SK-N-SH (cell line): ENCODE results near the gene NFKBIA. TPM values are rescaled to one million over a fixed set of nuclear protein-coding genes. Genes with fewer than 3 reads are reported as not detected.
A peak's percentile ranks its signal among the peaks of the same experiment; 100 is the strongest.

ENCODE experiments used
- CTCF ChIA-PET: fragments of 300-600, 350-600 bp; formaldehyde crosslinking; extraction: SDS; loops from one replicate; lab custom pipeline; 2021; lab: Yijun Ruan, JAX
- POLR2A ChIA-PET: fragments of 350-600 bp; sonication (Branson Sonifier 250); formaldehyde crosslinking; extraction: SDS; loops from one replicate; lab custom pipeline; 2020; ENCODE audit warnings: antibody characterized with exemption, inconsistent platforms; lab: Yijun Ruan, JAX
- DNase-seq: peaks from one replicate; pipeline ENCODE4 v3.0.0; 2012
- H2AFZ ChIP-seq: fragments of 200-600 bp; sonication (generic); 2 replicates; pipeline ENCODE4 v1.8.1; 2016; ENCODE audit warnings: antibody characterized with exemption, mild to moderate bottlenecking, low read depth
- H3F3A ChIP-seq: fragments of 200-600 bp; sonication (generic); replicated peaks from 2 replicates; pipeline ENCODE3; 2016; ENCODE audit warnings: antibody characterized with exemption, mild to moderate bottlenecking; ENCODE audit not compliant: insufficient read depth
- H3K27ac ChIP-seq, 2 experiments: fragments of 200-500 bp in 1 of 2; fragments of 200-600 bp in 1 of 2; sonication (Bioruptor generic) in 1 of 2; sonication (generic), shearing (Covaris generic) in 1 of 2; 2 replicates each; pipeline versions ENCODE4 v1.5.1 to v1.6.1; 2014 to 2016; ENCODE audit warnings: low read depth in 2 of 2, inconsistent platforms in 1 of 2, low read length in 1 of 2, mild to moderate bottlenecking in 1 of 2, mixed read lengths in 1 of 2
- H3K27me3 ChIP-seq: fragments of 200-600 bp; sonication (generic), shearing (Covaris generic); 2 replicates; pipeline ENCODE4 v1.6.1; 2016; ENCODE audit warnings: mixed run types; ENCODE audit not compliant: insufficient read depth
- H3K36me3 ChIP-seq, 2 experiments: fragments of 200-500 bp in 1 of 2; fragments of 200-600 bp in 1 of 2; sonication (Bioruptor generic) in 1 of 2; sonication (generic) in 1 of 2; replicated peaks in 1 of 2; 2 replicates each; pipeline versions ENCODE3 to v1.5.1; 2014 to 2016; ENCODE audit warnings: low read length in 1 of 2, mild to moderate bottlenecking in 1 of 2; ENCODE audit not compliant: insufficient read depth in 2 of 2, control insufficient read depth in 1 of 2
- H3K4me1 ChIP-seq, 2 experiments: fragments of 200-500 bp in 1 of 2; fragments of 200-600 bp in 1 of 2; sonication (Bioruptor generic) in 1 of 2; sonication (generic), shearing (Covaris generic) in 1 of 2; 2 replicates each; pipeline versions ENCODE4 v1.5.1 to v1.6.1; 2014 to 2016; ENCODE audit warnings: low read depth in 1 of 2, low read length in 1 of 2, mixed run types in 1 of 2; ENCODE audit not compliant: insufficient read depth in 2 of 2, control insufficient read depth in 1 of 2
- H3K4me2 ChIP-seq: fragments of 200-600 bp; sonication (generic), shearing (Covaris generic); 2 replicates; pipeline ENCODE4 v1.6.1; 2017; ENCODE audit warnings: mixed run types
- H3K4me3 ChIP-seq, 2 experiments: fragments of 200-500 bp in 1 of 2; fragments of 200-600 bp in 1 of 2; sonication (Bioruptor generic) in 1 of 2; sonication (generic), shearing (Covaris generic) in 1 of 2; 2 replicates each; pipeline versions ENCODE4 v1.5.1 to v1.8.1; 2014 to 2016; ENCODE audit warnings: low read depth in 2 of 2, inconsistent platforms in 1 of 2, low read length in 1 of 2, mild to moderate bottlenecking in 1 of 2, mixed read lengths in 1 of 2, moderate library complexity in 1 of 2
- H3K79me2 ChIP-seq: fragments of 200-600 bp; sonication (generic); 2 replicates; pipeline ENCODE4 v1.8.1; 2017; ENCODE audit warnings: mild to moderate bottlenecking; ENCODE audit not compliant: insufficient read depth
- H3K9ac ChIP-seq: fragments of 200-600 bp; sonication (generic); 2 replicates; pipeline ENCODE4 v1.6.1; 2017; ENCODE audit warnings: mixed run types
- H3K9me2 ChIP-seq: fragments of 200-600 bp; sonication (generic); 2 replicates; pipeline ENCODE4 v1.6.1; 2017; ENCODE audit warnings: mixed run types
- H3K9me3 ChIP-seq: fragments of 200-600 bp; sonication (generic); 2 replicates; pipeline ENCODE4 v1.6.1; 2017; ENCODE audit warnings: mixed run types, mild to moderate bottlenecking, moderate library complexity
- H4K20me1 ChIP-seq: fragments of 200-600 bp; sonication (generic); 2 replicates; pipeline ENCODE4 v1.6.1; 2017; ENCODE audit warnings: mild to moderate bottlenecking, mixed run types; ENCODE audit not compliant: insufficient read depth
- ELF1 ChIP-seq: IDR thresholded peaks from 2 replicates; pipeline ENCODE4 v1.4.0; 2012
- EZH2phosphoT487 ChIP-seq: fragments of 200-600 bp; sonication (generic); IDR thresholded peaks from 2 replicates; pipeline ENCODE4 v1.6.1; 2017; ENCODE audit warnings: low read depth, mixed run types, mild to moderate bottlenecking, antibody characterized with exemption, moderate library complexity, borderline replicate concordance
- FOSL2 ChIP-seq: IDR thresholded peaks from 2 replicates; pipeline ENCODE4 v1.4.0; 2012; ENCODE audit warnings: low read depth, mild to moderate bottlenecking, moderate library complexity, borderline replicate concordance
- JUND ChIP-seq: IDR thresholded peaks from 2 replicates; pipeline ENCODE4 v1.4.0; 2012
- MEF2A ChIP-seq: IDR thresholded peaks from 2 replicates; pipeline ENCODE4 v1.4.0; 2012; ENCODE audit warnings: low read depth, borderline replicate concordance
- NFIC ChIP-seq: IDR thresholded peaks from 2 replicates; pipeline ENCODE4 v1.4.0; 2012; ENCODE audit warnings: borderline replicate concordance
- PBX3 ChIP-seq: IDR thresholded peaks from 2 replicates; pipeline ENCODE4; 2012
- POLR2AphosphoS5 ChIP-seq: IDR thresholded peaks from 2 replicates; pipeline ENCODE4 v1.6.1; 2012; ENCODE audit warnings: low read depth, low read length
- RFX5 ChIP-seq: IDR thresholded peaks from 2 replicates; pipeline ENCODE4 v1.6.1; 2012; ENCODE audit warnings: mild to moderate bottlenecking, improper control_type of control experiment, low read length
- TEAD4 ChIP-seq: IDR thresholded peaks from 2 replicates; pipeline ENCODE4 v1.4.0; 2012; ENCODE audit warnings: mild to moderate bottlenecking, borderline replicate concordance; ENCODE audit not compliant: insufficient read depth
- ZBTB33 ChIP-seq: IDR thresholded peaks from 2 replicates; pipeline ENCODE4 v1.4.0; 2012; ENCODE audit warnings: low read depth, borderline replicate concordance
- WGBS: methylation state at CpG from one replicate; pipeline ENCODE4 v1.1.6; 2017; ENCODE audit warnings: low lambda C conversion rate; 5-methylcytosine and 5-hydroxymethylcytosine counted together
- polyA plus RNA-seq, 3 experiments: library from polyadenylated mRNA; depleted of rRNA; stranded (reverse); fragments of >200 nt; gene quantifications; 2 replicates each; pipeline ENCODE4 v1.2.3, GENCODE V29; 2012

NFKBIA gene
- polyA plus RNA-seq, 1 of the 3 experiments (the other 2 are of a cell fraction) = 56.7 TPM

GRCh38 chr14:35387713-35388579, 16.6 kb downstream of the NFKBIA start (continued):
- TF ChIP-seq NFIC = no peak
- no peak for TF ChIP-seq TEAD4
- TF ChIP-seq POLR2AphosphoS5 = no peak
- TF ChIP-seq, all 33 proteins: peak for 0

- no peak overlapping the region for H2AFZ ChIP-seq
- TF ChIP-seq ZBTB33 (no peak), MEF2A (no peak), FOSL2 (no peak), JUND (no peak)
- TF ChIP-seq, all 33 proteins: peak for 0
- Histone ChIP-seq H4K20me1 (no peaks in the 10 kb centered on the region), H3K9ac (no peak overlapping the region), H3K4me1 (peaks cover 15 to 31% of the 10 kb centered on the region in 2 experiments; a peak in 3 of 4 replicates), H3K27ac (no peak overlapping the region), H3K36me3 (no peaks in the 10 kb centered on the region), H3K9me3 (no peaks in the 10 kb centered on the region), H3K79me2 (no peaks in the 10 kb centered on the region), H3F3A (no peaks in the 10 kb centered on the region), H3K27me3 (no peaks in the 10 kb centered on the region), H3K4me3 (no peak overlapping the region), H3K9me2 (no peaks in the 10 kb centered on the region), H3K4me2 (no peak overlapping the region)
- ChIA-PET CTCF (interaction anchor here (1.2 kb wide), 1 partner anchor 12 kb away, joined by 3 read pairs; no protein-coding TSS in a partner anchor), POLR2A (no interaction called here)
- WGBS = 95% methylated on average over 7 of the region's 7 CpGs
- DNase-seq = no peak
Measured at GRCh38 chr14:35387219-35387618, 17.3 kb downstream of the NFKBIA start.

- Histone ChIP-seq H3K4me2 (no peak overlapping the region), H3K79me2 (no peaks in the 10 kb centered on the region), H2AFZ (0 out of 2 replicates have a peak overlapping the region, but pooled peaks have one; percentile 9), H3K4me3 (no peak overlapping the region), H4K20me1 (no peaks in the 10 kb centered on the region), H3K36me3 (no peaks in the 10 kb centered on the region), H3K27me3 (no peaks in the 10 kb centered on the region), H3K9me2 (no peaks in the 10 kb centered on the region), H3F3A (no peaks in the 10 kb centered on the region), H3K9ac (no peak overlapping the region), H3K4me1 (peaks cover 15 to 31% of the 10 kb centered on the region in 2 experiments; a peak in 3 of 4 replicates)
- ChIA-PET CTCF (interaction anchor here (1.2 to 1.3 kb wide), 2 partner anchors 13 to 157 kb away, joined by 3 read pairs; no protein-coding TSS in a partner anchor), POLR2A (interaction anchor here (1.9 kb wide), 1 partner anchor 17 kb away, joined by 7 read pairs; the partner anchor contains the start of gene NFKBIA)
- 85% methylated on average over 12 of the region's 12 CpGs for WGBS
- TF ChIP-seq PBX3 (no peak), EZH2phosphoT487 (no peak), ELF1 (no peak), RFX5 (no peak)
- TF ChIP-seq, all 33 proteins: peak for 0
- Histone ChIP-seq H3K9me3 (no peaks in the 10 kb centered on the region), H3K27ac (peak overlapping the region in 1 of 2 experiments; percentile 79; a peak in 1 of 4 replicates)
- no peak for DNase-seq
Measured at GRCh38 chr14:35386673-35387125, 17.9 kb downstream of the NFKBIA start.
